SHP77 (cell line): Measurements from ENCODE around the gene DDRGK1.
"Not testable (repeated sequence)": the region's sequence is repeated elsewhere in the genome, so short reads cannot be mapped to it uniquely, and the experiment has no call there.

ENCODE experiments used
- DNase-seq, 2 experiments: peaks; one replicate each; lab custom pipeline; 2025; lab: John Stamatoyannopoulos, UW

DDRGK1 gene

GRCh38 chr20:3183896-3184612, 20.4 kb downstream of the DDRGK1 start:
- DNase-seq, result no peak

GRCh38 chr20:3182429-3182828, 22.1 kb downstream of the DDRGK1 start:
- not testable (repeated sequence) for DNase-seq

GRCh38 chr20:3181270-3181669, 23.2 kb downstream of the DDRGK1 start:
- no peak for DNase-seq

GRCh38 chr20:3180319-3180718, 24.2 kb downstream of the DDRGK1 start:
- no peak for DNase-seq

- no peak for DNase-seq
Observed at GRCh38 chr20:3177746-3178485, 26.6 kb downstream of the DDRGK1 start.

GRCh38 chr20:3175270-3175669, 29.2 kb downstream of the DDRGK1 start:
- DNase-seq, result no peak

- DNase-seq, result peak; percentile 42 to 67
Observed at GRCh38 chr20:3174442-3175261, 29.8 kb downstream of the DDRGK1 start.

GRCh38 chr20:3173610-3174441, 30.7 kb downstream of the DDRGK1 start:
- DNase-seq, result peak; percentile 81 to 92

GRCh38 chr20:3172933-3173609, 31.4 kb downstream of the DDRGK1 start, which contains the start of gene LZTS3:
TSS of gene LZTS3 (minus strand) at chr20:3173549. CDS start at chr20:3167163, 6,386 bp downstream.
- DNase-seq, result peak; percentile 49 to 66

- no peak for DNase-seq
Observed at GRCh38 chr20:3172126-3172932, 32.2 kb downstream of the DDRGK1 start.

- DNase-seq, result no peak
Observed at GRCh38 chr20:3171391-3172125, 32.9 kb downstream of the DDRGK1 start.

- no peak for DNase-seq
Observed at GRCh38 chr20:3168829-3169590, 35.5 kb downstream of the DDRGK1 start.

- DNase-seq, result no peak
Observed at GRCh38 chr20:3168079-3168828, 36.2 kb downstream of the DDRGK1 start.

- no peak for DNase-seq
Observed at GRCh38 chr20:3167738-3168078, 36.8 kb downstream of the DDRGK1 start.

GRCh38 chr20:3166913-3167342, 37.6 kb downstream of the DDRGK1 start:
- no peak for DNase-seq

- no peak for DNase-seq
Observed at GRCh38 chr20:3166338-3166912, 38.1 kb downstream of the DDRGK1 start.

GRCh38 chr20:3165473-3166337, 38.8 kb downstream of the DDRGK1 start:
- DNase-seq, result peak; percentile 91 to 96
